SKM-1 treated with dmso at 0.1 percent for 144 hours (cell line): ENCODE results near the gene EHBP1.
"Not testable (repeated sequence)": the region's sequence is repeated elsewhere in the genome, so short reads cannot be mapped to it uniquely, and the experiment has no call there.

Source experiments
- DNase-seq: peaks from one replicate; lab custom pipeline; 2025; ENCODE audit not compliant: unreplicated experiment; lab: John Stamatoyannopoulos, UW

EHBP1 gene

DNA sequence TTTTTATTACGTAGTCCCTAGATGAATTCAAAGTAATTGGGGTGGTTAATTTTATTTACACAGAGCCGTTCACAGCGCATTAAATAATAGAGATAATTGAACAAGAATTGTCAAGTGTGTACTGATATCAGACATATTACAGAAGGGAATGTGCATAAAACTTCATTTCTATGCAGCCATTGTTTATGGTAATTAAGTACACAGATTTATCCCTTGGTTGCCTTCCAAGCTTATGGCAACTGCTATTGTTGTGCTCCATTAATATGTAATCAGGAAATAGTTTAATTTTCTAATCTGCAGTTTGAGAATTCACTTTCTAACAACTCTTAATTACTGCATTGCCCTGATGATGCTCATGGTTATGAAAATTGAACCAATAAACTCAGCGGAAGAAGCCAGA, 297.8 kb downstream of the EHBP1 start:
- no peak for DNase-seq

DNA sequence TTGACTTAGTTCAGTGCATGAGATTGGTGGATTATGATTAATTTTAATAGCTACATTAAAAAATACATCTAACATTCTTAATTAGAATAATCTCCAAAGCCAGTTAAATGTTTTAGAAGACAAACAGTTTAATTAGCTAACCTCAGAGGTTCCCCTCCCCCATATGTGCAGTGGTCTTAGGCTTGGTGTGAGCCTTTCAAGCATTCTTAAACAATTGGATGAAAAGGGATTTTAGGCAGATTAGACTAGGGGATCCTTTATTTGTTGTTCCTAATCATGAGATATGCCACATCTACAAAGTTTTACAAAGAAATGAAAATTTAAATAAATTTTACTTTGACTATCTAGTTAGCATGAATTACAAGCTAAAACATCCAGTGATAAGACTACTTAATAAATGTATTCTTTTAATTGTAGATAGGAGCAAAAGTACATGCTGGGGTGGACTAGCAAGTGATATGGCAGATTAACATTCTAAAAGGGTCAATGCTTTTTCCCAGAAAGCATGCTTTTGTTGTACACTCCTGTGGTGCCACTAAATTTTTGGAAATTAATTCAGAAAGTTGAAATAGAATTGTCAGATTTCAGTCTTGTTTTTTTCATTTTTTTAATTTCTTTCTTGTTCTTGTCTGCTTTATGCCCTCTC, 302.4 kb downstream of the EHBP1 start:
- no peak for DNase-seq

DNA sequence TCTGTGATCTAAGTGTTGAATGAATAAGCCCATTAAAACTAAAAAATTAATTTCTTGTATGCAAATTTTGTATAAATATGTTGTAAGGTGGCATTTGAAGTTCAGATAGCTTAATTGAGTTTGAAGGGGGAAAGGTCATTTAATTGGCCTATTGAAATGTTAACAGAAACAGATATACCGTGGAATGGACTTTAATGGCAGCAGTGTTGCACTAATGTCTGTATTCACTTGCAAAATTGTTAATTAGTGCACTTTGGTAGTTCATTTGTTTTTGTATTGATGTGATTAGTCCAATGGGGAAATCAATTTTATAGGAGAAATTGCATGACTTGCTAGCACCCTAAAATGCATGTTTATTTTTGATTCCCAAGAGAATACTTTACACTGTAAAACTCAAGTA, 303.3 kb downstream of the EHBP1 start:
- no peak for DNase-seq

DNA sequence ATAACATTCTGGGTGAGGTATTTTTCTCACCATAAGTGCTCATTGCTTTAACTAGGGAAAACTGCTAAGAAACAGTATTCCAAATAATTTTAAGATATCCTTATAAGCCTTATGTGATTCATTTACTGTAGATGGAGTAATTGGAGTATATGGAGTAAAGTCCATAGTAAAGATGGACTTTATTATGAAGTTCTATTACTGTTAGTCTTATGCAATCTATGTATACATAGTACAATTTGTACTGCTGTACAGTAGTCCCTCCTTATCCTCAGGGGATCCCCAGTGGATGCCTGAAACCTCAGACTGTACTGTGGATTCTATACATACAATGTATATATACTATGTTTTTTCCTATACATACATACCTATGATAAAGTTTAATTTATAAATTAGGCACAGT, 304.0 kb downstream of the EHBP1 start:
- DNase-seq: no peak

DNA sequence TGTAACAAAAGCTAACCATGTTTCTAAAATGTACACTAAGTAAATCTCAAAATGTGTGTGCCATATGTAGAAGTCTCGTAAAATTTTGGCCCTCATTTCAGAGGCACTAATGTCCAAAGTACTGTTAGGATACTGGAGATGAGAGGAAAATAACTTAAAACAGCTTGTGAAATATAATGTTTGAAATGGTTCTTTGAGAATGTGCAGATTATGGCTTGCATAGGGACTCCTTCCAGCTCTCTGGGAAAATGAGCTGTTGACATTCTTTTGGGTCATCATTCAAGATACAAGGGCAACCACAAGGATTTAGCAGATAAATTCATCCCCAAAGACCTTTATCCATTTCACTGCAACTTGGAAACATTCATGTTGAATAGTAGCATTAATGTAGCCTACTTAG, 307.0 kb downstream of the EHBP1 start:
- DNase-seq: no peak

DNA sequence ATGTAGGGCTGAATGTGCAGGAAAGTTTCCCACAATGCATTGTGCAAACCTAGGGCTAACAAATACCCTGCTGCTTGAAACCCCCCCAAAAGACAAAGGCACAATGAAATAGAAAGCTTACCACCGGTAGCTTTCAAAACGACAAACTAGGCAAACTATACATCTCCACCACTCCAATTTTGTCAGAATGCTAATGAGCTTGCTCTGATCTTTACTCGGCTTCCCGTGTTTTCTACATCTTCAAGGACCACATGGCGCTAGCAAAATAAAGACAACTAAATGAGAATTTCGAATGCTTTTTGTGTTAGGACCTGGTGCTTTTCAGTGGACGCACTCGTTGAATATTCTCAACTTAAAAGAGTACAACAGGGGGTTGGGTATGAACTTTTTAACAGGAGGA, 307.9 kb downstream of the EHBP1 start:
- no peak for DNase-seq

DNA sequence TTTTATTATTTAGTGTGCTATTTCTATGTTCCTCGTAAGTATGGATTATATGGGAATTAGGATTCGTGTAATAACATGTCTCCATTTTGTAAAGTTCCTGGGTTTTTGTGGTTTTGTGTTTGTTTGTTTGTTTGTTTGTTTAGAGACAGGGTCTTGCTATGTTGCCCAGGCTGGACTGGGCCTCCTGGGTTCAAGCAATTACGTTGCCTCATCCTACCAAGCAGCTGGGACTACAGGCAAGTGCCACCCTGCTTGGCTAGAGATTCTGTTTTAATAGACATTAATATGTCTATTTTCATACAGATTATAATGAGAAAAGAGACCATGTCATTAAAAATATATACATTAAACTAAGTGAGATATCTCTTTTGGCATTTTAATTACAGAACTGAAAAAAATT, 309.9 kb downstream of the EHBP1 start:
- DNase-seq: no peak

DNA sequence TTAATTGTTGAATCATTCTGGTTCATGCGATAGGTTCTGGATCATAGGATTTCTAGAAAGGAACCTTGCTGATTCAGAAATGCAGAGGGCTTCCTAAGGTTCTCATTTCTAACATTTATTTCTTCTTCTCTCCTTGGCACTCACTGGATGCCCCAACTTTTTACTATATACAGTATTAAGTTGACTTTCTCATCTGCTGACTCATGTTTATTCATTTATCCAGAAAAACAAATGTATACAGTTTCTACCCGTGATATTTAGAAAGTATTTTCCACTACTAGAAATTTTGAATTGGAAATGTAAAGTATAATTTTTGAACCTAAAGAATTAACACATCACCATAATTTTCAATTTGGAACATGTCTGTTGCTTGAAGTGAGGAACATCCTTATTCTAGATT, 312.9 kb downstream of the EHBP1 start:
- DNase-seq: no peak

DNA sequence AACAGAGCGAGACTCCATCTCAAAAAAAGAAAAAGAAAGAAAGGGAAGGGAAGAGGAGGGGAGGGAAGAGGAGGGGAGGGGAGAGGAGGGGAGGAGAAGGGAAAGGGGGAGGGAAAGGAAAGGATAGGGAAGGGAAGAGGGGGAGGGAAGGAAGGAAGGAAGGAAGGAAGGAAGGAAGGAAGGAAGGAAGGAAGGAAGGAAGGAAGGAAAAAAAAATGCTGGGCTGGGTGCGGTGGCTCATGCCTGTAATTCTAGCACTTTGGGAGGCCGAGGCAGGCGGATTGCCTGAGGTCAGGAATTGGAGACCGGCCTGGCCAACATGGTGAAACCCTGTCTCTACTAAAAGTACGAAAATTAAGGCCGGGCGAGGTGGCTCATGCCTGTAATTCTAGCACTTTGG, 314.2 kb downstream of the EHBP1 start:
- DNase-seq: not testable (repeated sequence)

DNA sequence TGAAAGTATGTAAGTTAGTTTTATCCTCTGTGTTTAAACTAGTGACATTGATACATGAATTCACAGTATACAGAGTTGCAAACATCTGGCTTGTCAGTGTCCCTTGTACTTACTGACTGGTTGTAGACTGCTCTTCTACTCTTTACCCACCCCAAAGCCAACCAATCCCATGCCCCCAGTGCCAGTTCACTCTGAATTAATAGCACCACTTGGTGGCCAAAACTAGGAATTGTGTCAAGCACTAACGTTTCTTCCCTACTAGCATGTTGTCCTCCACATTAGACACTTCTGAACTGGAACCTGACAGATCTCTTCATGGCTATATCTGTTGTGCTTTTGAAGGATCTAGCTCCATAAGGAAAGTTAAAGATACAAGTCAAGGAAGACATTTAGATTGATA, 317.9 kb downstream of the EHBP1 start:
- DNase-seq: no peak

DNA sequence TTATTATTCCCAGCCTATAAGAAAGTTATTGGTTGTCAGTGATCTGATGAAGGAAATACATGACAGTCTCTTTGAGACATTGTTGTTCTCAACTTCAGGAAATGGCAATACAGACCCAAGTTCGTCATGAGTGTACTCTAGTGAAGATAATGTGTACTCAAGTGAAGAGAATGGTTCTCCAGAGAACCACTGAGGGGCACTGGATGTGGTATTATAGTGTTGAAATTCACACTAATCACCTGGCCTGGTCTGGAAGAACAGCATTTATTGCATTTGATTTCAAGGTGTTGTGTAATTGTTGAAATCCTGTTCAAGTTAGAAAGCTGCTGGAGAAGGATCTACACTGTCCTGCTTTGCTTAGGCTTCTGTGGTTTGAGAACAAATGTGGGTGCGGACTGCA, 321.7 kb downstream of the EHBP1 start:
- DNase-seq: no peak

DNA sequence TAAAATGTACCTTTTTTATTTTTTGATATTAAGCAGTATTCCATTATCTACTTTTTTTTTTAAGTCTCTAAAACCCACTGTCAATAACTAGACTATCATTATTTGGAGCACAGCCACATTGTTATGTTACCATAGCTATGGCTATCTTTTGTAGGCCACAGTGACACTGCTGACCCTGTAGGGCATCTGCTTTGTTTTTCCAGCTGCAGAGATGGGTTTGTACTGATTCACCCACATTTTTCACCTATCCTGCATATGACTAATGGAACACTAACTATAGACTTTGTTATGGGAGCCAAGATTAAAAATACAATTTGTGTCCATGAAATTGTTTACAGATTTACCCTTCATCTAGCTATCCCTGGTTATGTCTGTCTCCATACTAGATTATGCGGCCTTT, 323.5 kb downstream of the EHBP1 start:
- DNase-seq: no peak

DNA sequence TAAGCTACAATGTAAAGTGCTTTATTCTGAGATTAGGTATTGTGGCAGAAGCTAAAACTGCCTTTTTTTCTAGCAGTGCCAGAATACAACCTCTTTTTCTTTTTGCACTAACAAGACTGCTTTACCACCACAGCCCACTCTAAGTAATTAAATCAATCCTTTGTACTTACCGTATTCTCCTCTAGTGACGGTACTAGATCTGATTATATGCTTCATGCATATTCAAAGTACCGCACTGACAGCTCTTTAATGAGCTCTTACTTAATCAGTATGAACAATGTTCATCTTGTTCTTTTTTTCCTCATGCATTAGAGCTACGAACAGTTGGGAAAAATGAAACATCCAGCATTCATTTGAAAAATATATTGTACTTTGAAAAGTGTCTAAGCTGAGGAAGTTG, 329.0 kb downstream of the EHBP1 start:
- no peak for DNase-seq

DNA sequence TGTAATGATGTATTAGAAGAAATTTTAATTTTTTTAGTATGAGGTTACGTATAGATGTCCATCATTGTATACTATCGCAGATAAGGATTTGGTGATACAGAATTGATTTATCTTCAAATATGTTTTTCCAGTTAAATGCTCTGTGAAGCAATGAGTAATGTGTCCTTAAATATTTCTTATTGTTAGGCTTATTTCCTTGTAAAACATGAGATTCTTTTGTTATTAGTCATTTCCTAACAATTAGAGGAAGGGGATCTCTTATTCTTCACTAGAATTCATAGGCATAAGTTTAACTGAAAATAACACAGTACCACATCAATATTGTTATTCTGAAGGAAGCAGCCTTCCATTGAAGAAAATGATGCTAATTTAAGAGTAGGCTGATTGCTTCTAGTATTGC, 329.7 kb downstream of the EHBP1 start:
- no peak for DNase-seq

DNA sequence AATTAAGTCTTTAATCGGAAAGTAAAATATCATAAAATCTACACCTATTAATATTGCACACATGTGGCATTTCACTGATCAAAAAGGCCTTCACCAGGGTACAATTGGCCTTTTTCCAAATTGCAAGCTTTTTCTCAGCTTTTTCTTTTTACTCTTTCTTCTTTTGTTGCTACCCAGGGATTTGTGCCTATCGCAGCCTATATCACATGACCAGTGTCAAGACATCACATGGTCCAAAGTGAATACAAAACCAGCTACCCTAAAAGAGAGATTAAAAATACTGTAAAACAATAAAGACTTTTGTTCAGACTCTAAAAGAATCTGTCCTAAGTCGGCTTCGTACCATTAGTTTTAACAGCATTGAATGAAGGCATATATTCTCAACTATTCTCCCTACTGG, 330.1 kb downstream of the EHBP1 start:
- no peak for DNase-seq

DNA sequence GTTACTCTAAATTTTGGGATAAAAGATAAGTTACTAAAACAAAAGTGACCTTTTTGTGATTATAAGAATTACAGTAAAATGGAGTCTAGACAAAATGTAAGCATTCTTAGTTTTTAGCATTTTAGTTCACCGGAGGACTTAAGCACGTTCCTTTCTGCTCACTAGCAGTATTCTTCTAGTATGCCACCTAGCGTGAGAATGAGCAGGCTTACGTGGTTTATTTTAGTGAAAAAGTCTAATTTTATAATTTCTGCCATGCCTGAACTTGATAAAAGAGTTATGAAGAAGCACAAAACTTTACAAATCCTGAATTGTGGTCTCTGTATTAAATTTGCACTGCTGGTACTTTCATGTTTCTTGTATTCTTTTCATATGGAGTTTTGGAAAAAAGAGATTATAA, 332.5 kb downstream of the EHBP1 start:
- DNase-seq: no peak

DNA sequence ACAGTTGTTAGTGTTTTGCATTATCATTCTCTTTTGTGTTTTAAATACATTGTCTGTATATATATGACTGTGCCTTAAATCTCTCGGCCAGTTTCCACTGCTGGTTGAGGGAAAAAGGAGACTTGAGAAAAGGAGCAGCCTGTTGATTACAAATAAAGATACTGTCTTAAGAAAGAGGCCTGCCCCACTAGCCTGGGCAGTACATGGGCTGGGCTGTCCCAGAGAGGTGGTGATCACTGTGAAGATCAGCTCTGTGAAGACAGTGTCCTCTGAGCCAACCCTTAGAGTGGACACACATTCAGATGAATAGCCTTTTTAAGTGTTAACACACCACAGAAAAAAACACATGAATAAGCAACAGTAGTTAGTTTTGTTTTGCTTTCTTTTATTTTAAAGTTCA, 335.1 kb downstream of the EHBP1 start:
- DNase-seq: no peak

DNA sequence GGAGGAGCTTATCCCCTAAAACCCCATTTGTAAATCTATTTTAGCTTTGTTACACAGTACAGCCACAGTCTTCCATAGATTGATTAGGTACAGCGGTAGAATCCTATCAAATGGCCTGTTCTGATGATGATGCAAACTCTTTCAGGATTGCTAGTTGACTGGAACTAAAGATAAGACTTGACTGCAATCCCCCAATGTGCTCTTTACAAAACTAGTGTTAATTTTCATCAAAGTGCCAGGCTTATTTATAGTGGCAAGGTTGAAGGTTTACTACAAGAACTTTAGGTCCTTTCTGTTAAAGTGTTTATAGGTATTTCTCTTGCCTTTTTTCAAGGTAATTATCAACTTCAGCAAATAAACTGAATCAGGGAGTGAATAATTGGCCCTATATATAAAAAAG, 336.1 kb downstream of the EHBP1 start:
- no peak for DNase-seq

DNA sequence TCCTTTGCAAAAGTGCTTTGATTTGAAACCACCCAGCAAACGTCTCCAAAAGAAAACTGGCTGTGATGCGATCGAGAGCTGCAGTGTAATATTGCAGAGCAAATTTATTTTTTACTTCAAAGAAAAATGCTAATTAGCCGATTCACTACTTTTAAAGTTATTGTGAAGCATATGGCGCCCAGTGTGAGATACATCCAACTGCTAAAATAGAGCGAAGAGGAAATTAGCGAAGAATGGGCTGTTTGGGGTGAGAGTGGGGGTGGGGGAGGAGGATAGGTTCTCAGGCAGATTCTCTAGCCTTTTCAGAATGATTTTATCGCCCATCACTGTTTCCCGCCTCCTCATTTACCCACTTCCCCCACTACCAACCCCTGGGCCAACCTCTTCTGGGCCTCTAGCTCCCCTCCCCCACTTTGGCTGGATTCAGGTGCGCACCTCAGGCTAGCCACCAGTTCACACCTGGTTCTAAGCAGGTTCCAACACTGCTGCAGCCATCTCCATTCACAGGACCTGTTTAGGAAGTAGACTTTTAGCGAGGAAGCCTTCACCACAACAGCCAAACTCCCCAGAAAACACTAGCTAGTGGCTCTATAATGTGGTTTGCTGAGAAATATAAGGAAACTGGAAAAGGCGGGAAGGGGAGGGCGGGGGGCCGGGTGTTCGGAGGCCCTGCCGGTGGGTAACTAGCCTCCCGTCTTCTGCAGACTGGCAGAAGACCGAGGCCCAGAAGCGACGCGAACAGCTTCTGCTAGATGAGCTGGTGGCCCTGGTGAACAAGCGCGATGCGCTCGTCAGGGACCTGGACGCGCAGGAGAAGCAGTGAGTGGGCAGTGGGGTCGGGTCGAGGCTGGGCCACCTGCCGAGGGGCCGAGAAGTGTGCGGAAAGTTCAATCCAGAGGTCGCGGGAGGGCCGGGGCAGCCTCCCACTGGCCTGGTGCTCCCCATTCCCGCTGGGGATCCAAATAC, 339.1 kb downstream of the EHBP1 start:
- DNase-seq: no peak

DNA sequence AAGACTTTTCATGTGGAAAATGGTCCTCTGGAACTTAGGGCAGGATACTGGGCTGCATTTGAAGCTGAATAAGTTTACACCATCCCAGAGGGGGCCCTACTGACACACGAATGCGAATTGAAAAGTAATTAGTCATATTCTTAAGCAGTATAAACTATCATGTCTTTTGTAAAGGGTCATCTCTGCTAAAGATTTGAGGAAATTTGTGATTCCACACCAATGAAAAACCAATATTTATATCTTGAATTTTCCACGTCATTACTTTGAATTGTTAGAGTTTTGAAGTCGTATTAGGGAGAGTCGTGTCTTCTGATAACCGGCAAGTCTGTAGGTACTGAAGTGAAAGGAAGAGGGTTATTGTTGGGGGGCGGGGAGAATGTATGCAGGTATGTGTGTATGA, 341.0 kb downstream of the EHBP1 start:
- no peak for DNase-seq

DNA sequence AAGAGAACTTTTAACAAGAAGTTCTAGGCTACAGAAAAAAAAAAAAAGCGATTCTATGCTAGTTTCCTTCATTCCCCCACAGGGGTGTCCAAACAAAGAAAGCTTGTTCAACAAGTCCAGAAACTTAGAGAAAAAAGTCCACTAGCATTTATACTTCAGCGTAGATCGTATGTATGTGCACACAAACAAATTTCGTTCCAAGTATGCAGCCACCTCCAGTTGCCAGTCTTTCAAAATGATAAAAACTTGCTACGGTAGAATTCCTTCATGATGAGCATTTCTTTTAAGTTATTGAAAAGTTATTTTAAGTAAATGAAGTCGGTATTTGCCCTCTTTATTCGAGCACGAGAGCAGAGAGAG, 341.4 kb downstream of the EHBP1 start:
- no peak for DNase-seq
